ENCODE measurements around the gene SEMA4A. TPM values are rescaled to one million over a fixed set of nuclear protein-coding genes. Genes with fewer than 3 reads are reported as not detected.

Gene SEMA4A
- total RNA-seq, 1 donor from 2014 or later, result 0.88 TPM

GRCh38 chr1:156134716-156135435 is 18.5 kb upstream of the SEMA4A start:
- ATAC-seq (no peak), DNase-seq (ENCODE audit: low spot score) (no peak)

GRCh38 chr1:156135930-156136871 is 17.2 kb upstream of the SEMA4A start:
- ATAC-seq, result no peak
- DNase-seq (ENCODE audit: low spot score), result no peak

GRCh38 chr1:156136970-156137483 is 16.4 kb upstream of the SEMA4A start:
- no peak for ATAC-seq
- no peak for DNase-seq (ENCODE audit: low spot score)

GRCh38 chr1:156138458-156138867 is 14.9 kb upstream of the SEMA4A start:
- no peak for ATAC-seq
- DNase-seq (ENCODE audit: low spot score), result no peak

- ATAC-seq, result peak; percentile 32
- DNase-seq (ENCODE audit: low spot score), result no peak
Observed at GRCh38 chr1:156140879-156141707, 12.3 kb upstream of the SEMA4A start.

GRCh38 chr1:156143765-156144489 is 9.5 kb upstream of the SEMA4A start:
- DNase-seq (ENCODE audit: low spot score) (no peak), ATAC-seq (no peak)

GRCh38 chr1:156144742-156145141 is 8.6 kb upstream of the SEMA4A start:
- no peak for DNase-seq (ENCODE audit: low spot score)
- no peak for ATAC-seq

GRCh38 chr1:156145650-156146019 is 7.8 kb upstream of the SEMA4A start:
- DNase-seq (ENCODE audit: low spot score), result no peak

GRCh38 chr1:156146020-156146768 is 7.2 kb upstream of the SEMA4A start:
- DNase-seq (ENCODE audit: low spot score) (peak; percentile 76), ATAC-seq (peak; percentile 87)

More at GRCh38 chr1:156145650-156146019, 7.8 kb upstream of the SEMA4A start:
- ATAC-seq, result no peak

GRCh38 chr1:156146769-156147405 is 6.5 kb upstream of the SEMA4A start:
- ATAC-seq, result peak; percentile 59
- DNase-seq (ENCODE audit: low spot score), result peak; percentile 66

GRCh38 chr1:156148216-156148615 is 5.2 kb upstream of the SEMA4A start:
- no peak for DNase-seq (ENCODE audit: low spot score)
- no peak for ATAC-seq

GRCh38 chr1:156149374-156150332 is 3.7 kb upstream of the SEMA4A start:
- DNase-seq (ENCODE audit: low spot score) (no peak), ATAC-seq (no peak)

GRCh38 chr1:156150333-156151011 is 2.9 kb upstream of the SEMA4A start:
- DNase-seq (ENCODE audit: low spot score), result no peak
- no peak for ATAC-seq

GRCh38 chr1:156151093-156151688 is 2.2 kb upstream of the SEMA4A start:
- ATAC-seq (no peak), DNase-seq (ENCODE audit: low spot score) (no peak)

GRCh38 chr1:156152628-156153027 is 757 bp upstream of the SEMA4A start:
- ATAC-seq (no peak), DNase-seq (ENCODE audit: low spot score) (no peak)

GRCh38 chr1:156154317-156154749 is 948 bp downstream of the SEMA4A start:
- peak; percentile 52 for ATAC-seq
- DNase-seq (ENCODE audit: low spot score), result no peak

Measured in left lobe of liver (tissue), 2 donors.